Right ventricle myocardium inferior (tissue), 1 donor: ENCODE results near the gene NONO. TPM values are rescaled to one million over a fixed set of nuclear protein-coding genes. Genes with fewer than 3 reads are reported as not detected.
"Not testable (repeated sequence)": the region's sequence is repeated elsewhere in the genome, so short reads cannot be mapped to it uniquely, and the experiment has no call there.

Experiments used
- ATAC-seq: fragments of 200-7000 bp; cut with Tn5 transposase; one replicate; pipeline ENCODE4 v1.9.1; 2020; ENCODE audit warnings: mild to moderate bottlenecking, moderate library complexity
- DNase-seq: peaks from one replicate; pipeline ENCODE4 v3.0.0; 2021; ENCODE audit errors: missing footprints
- intact Hi-C: fragments of 100-400 bp; cut with DNase I; formaldehyde crosslinking; loops from one replicate; pipeline ENCODE4 v1.11.0; 2022
- total RNA-seq: library from RNA; stranded (reverse); fragmentation: NEBNext Ultra II Directional; extraction: Animal tissue kit (Norgen Biotek cat#: 25700); gene quantifications from one replicate; pipeline ENCODE4 v1.2.1, GENCODE V29; 2021
- donor health status: DM: no; HTN: yes; CAD: no; lungs with severe emphysema.

Gene NONO
- total RNA-seq, 1 donor from 2014 or later = 120 TPM

GRCh38 chrX:71326394-71326793 lies 43.0 kb downstream of the NONO start:
- intact Hi-C loops = no loop called here
- DNase-seq = no peak
- no peak for ATAC-seq

- DNase-seq, ATAC-seq, intact Hi-C loops: not testable (repeated sequence)
These were observed 65.8 kb downstream of the NONO start for GRCh38 chrX:71349151-71349665.

GRCh38 chrX:71349867-71350266 lies 66.4 kb downstream of the NONO start:
- DNase-seq, ATAC-seq, intact Hi-C loops: not testable (repeated sequence)

Other genes starting within 250 kb of the NONO start
- 49.5 TPM for gene SNX12, start 215.3 kb upstream of the NONO start, total RNA-seq
- gene FOXO4, start 187.8 kb upstream of the NONO start, total RNA-seq = 52.7 TPM
- not detected for gene CXorf65, start 176.9 kb upstream of the NONO start, total RNA-seq
- 2.8 TPM for gene IL2RG, start 172.1 kb upstream of the NONO start, total RNA-seq
- gene MED12, start 165.0 kb upstream of the NONO start, total RNA-seq = 19.4 TPM
- 0.49 TPM for gene NLGN3, start 138.8 kb upstream of the NONO start, total RNA-seq
- not detected for gene GJB1, start 60.4 kb upstream of the NONO start, total RNA-seq
- gene ZMYM3, start 29.5 kb upstream of the NONO start, total RNA-seq = 14.2 TPM
- gene ITGB1BP2, start 18.1 kb downstream of the NONO start, total RNA-seq = 105 TPM
- 14.6 TPM for gene TAF1, start 82.7 kb downstream of the NONO start, total RNA-seq
- gene OGT, start 249.5 kb downstream of the NONO start, total RNA-seq = 78.6 TPM